ENCODE results near the gene GZMB.
A peak's percentile ranks its signal among the peaks of the same experiment; 100 is the strongest.

GZMB gene

GRCh38 chr14:24606297-24606696, 27.7 kb downstream of the GZMB start:
- Histone ChIP-seq H3K36me3 (ENCODE audit: insufficient read depth, low read length) (no peaks in the 10 kb centered on the region), H3K9ac (ENCODE audit: low read depth, low read length, poor library complexity, severe bottlenecking) (peak overlapping the region; percentile 44), H3K9me3 (ENCODE audit: insufficient read depth, low read depth, low read length) (no peaks in the 10 kb centered on the region), H3K9me2 (replicated peaks; ENCODE audit: low read depth, low read length) (no peaks in the 10 kb centered on the region), H3K4me1 (ENCODE audit: insufficient read depth, low read length, poor library complexity, severe bottlenecking) (peaks cover 44% of the 10 kb centered on the region), H3K4me3 (ENCODE audit: low read length, poor library complexity, severe bottlenecking) (no peak overlapping the region), H3K79me2 (ENCODE audit: insufficient read depth, low read length) (no peaks in the 10 kb centered on the region), H3K4me2 (ENCODE audit: low read depth, low read length, poor library complexity, severe bottlenecking) (peak overlapping the region; percentile 26), H4K20me1 (ENCODE audit: insufficient read depth, low read length, poor library complexity, severe bottlenecking) (no peaks in the 10 kb centered on the region), H3F3A (ENCODE audit: low read depth) (no peaks in the 10 kb centered on the region), H2AFZ (ENCODE audit: low read length) (0 out of 2 replicates have a peak overlapping the region, but pooled peaks have one; percentile 32), H3K27me3 (ENCODE audit: insufficient read depth, low read length, poor library complexity, severe bottlenecking) (no peaks in the 10 kb centered on the region)
- TF ChIP-seq CTCF (conservative IDR thresholded peaks at IDR 0.05; ENCODE audit: low read length) (no peak), EZH2phosphoT487 (IDR thresholded peaks at IDR 0.05; ENCODE audit: borderline replicate concordance) (no peak)

DNA sequence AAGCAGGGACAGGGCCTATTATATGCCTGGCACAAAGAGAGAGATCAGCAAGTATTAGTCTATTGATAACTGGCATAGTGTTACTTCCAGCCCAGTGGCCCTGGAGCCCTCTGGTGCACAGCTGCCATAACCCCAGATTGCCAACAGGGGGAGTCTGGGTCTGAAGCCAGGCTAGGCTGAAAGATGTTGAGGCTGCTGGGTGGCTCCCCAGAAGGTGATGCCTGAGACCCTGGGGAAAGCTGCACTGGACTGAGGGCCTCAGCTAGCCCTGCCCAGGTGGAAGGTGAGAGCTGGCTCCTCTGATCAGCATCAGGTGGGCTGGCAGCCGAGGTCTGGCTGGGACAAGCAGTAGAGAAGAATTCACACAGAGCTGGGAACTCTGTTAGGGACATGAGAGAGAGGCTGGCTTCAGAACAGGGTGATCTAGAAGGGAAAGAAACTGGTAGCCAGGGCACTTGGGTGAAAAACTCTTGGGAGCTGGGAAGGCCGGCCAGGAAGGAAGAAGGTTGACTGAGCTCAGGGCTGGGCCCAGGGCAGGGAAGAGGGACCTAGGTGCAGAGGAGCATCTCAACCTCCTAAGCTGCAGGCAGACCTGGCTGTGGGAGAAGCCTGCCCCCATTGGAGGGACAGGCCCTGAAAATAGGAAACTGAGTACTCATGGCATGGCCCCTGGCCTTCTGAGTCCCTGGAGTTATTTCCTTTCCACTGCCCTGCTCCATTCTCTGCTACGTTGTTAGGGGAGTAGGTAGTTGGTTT, 28.4 kb downstream of the GZMB start:
- H3K4me1 ChIP-seq (ENCODE audit: insufficient read depth, low read length, poor library complexity, severe bottlenecking) = peaks cover 44% of the 10 kb centered on the region
- TF ChIP-seq CTCF (conservative IDR thresholded peaks at IDR 0.05; ENCODE audit: low read length) (peak; percentile 96), EZH2phosphoT487 (IDR thresholded peaks at IDR 0.05; ENCODE audit: borderline replicate concordance) (no peak)
- H3K36me3 ChIP-seq (ENCODE audit: insufficient read depth, low read length) = no peaks in the 10 kb centered on the region
- no peaks in the 10 kb centered on the region for H3K27me3 ChIP-seq (ENCODE audit: insufficient read depth, low read length, poor library complexity, severe bottlenecking)
- H3K9ac ChIP-seq (ENCODE audit: low read depth, low read length, poor library complexity, severe bottlenecking) = peak overlapping the region; percentile 44
- H4K20me1 ChIP-seq (ENCODE audit: insufficient read depth, low read length, poor library complexity, severe bottlenecking) = no peaks in the 10 kb centered on the region
- no peaks in the 10 kb centered on the region for H3F3A ChIP-seq (ENCODE audit: low read depth)
- no peaks in the 10 kb centered on the region for H3K79me2 ChIP-seq (ENCODE audit: insufficient read depth, low read length)
- peak overlapping the region; percentile 5 for H3K4me2 ChIP-seq (ENCODE audit: low read depth, low read length, poor library complexity, severe bottlenecking)
- H2AFZ ChIP-seq (ENCODE audit: low read length) = peak overlapping the region; percentile 32
- H3K9me3 ChIP-seq (ENCODE audit: insufficient read depth, low read depth, low read length) = no peaks in the 10 kb centered on the region
- no peak overlapping the region for H3K4me3 ChIP-seq (ENCODE audit: low read length, poor library complexity, severe bottlenecking)
- no peaks in the 10 kb centered on the region for H3K9me2 ChIP-seq (replicated peaks; ENCODE audit: low read depth, low read length)

DNA sequence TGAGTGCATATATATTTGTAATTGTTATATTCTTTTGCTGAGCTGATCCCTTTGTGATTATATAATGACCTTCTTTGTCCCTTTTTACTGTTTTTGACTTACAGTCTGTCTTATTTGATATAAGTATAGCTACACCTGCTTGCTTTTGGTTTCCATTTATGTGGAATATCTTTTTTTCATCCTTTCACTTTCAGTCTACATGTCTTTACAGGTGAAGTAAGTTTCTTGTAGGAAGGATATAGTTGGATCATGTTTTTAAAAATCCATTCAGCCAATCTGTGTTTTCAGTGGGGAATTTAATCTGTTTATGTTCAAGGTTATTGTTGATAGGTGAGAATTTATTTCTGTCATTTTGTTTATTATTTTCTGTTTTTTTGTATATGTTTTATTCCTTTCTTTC, 36.6 kb downstream of the GZMB start:
- Histone ChIP-seq H3K9me3 (ENCODE audit: insufficient read depth, low read depth, low read length) (no peaks in the 10 kb centered on the region; the same call in none of the 2 replicates), H4K20me1 (ENCODE audit: insufficient read depth, low read length, poor library complexity, severe bottlenecking) (no peaks in the 10 kb centered on the region), H3K4me2 (ENCODE audit: low read depth, low read length, poor library complexity, severe bottlenecking) (no peak overlapping the region), H3K27me3 (ENCODE audit: insufficient read depth, low read length, poor library complexity, severe bottlenecking) (no peaks in the 10 kb centered on the region), H2AFZ (ENCODE audit: low read length) (no peak overlapping the region), H3F3A (ENCODE audit: low read depth) (no peaks in the 10 kb centered on the region), H3K36me3 (ENCODE audit: insufficient read depth, low read length) (no peaks in the 10 kb centered on the region), H3K79me2 (ENCODE audit: insufficient read depth, low read length) (no peaks in the 10 kb centered on the region), H3K9ac (ENCODE audit: low read depth, low read length, poor library complexity, severe bottlenecking) (no peak overlapping the region), H3K9me2 (replicated peaks; ENCODE audit: low read depth, low read length) (no peaks in the 10 kb centered on the region), H3K4me1 (ENCODE audit: insufficient read depth, low read length, poor library complexity, severe bottlenecking) (no peaks in the 10 kb centered on the region), H3K4me3 (ENCODE audit: low read length, poor library complexity, severe bottlenecking) (no peak overlapping the region)
- TF ChIP-seq EZH2phosphoT487 (IDR thresholded peaks at IDR 0.05; ENCODE audit: borderline replicate concordance) = no peak
- no peak for TF ChIP-seq CTCF (conservative IDR thresholded peaks at IDR 0.05; ENCODE audit: low read length)
